HepG2 (cell line): ENCODE measurements around the gene ATP9A. TPM values are rescaled to one million over a fixed set of nuclear protein-coding genes. Genes with fewer than 3 reads are reported as not detected.

Source experiments
- ATF7 ChIP-seq, 2 experiments: fragments of 450-650 bp in 1 of 2; sonication (generic) in 1 of 2; formaldehyde crosslinking in 1 of 2; IDR thresholded peaks; 2 replicates each; pipeline versions ENCODE4 v1.4.0 to v1.6.1; 2016 to 2020; ENCODE audit warnings: antibody characterized with exemption in 1 of 2, mild to moderate bottlenecking in 1 of 2, missing genetic modification reagents in 1 of 2
- FOXO1 ChIP-seq: sonication (generic); formaldehyde crosslinking; IDR thresholded peaks from 2 replicates; pipeline ENCODE4 v1.4.0; 2020; ENCODE audit warnings: missing genetic modification reagents
- FOXP1 ChIP-seq, 2 experiments: fragments of 450-650 bp in 1 of 2; IDR thresholded peaks; 2 replicates each; pipeline ENCODE4 v1.6.1; 2017 to 2018; ENCODE audit warnings: antibody characterized with exemption in 1 of 2
- MAFK ChIP-seq, 2 experiments: IDR thresholded peaks in 1 of 2; conservative IDR thresholded peaks in 1 of 2; 2 replicates each; pipeline ENCODE4 v1.6.1; 2011; ENCODE audit warnings: improper control_type of control experiment in 2 of 2, low read length in 2 of 2
- PPARG ChIP-seq: conservative IDR thresholded peaks from 2 replicates; pipeline ENCODE4 v1.6.1; 2016; ENCODE audit warnings: missing biosample characterization, missing genetic modification reagents
- PRDM10 ChIP-seq: sonication (generic); formaldehyde crosslinking; IDR thresholded peaks from 2 replicates; pipeline ENCODE4 v1.4.0; 2020; ENCODE audit warnings: low read depth, missing genetic modification reagents
- SOX13 ChIP-seq, 3 experiments: fragments of 450-650 bp in 1 of 3; sonication (generic) in 1 of 3; formaldehyde crosslinking in 1 of 3; IDR thresholded peaks in 2 of 3; conservative IDR thresholded peaks in 1 of 3; 2 replicates each; pipeline versions ENCODE4 v1.5.0 to v1.6.1; 2016 to 2020; ENCODE audit warnings: antibody characterized with exemption in 1 of 3, mild to moderate bottlenecking in 1 of 3, missing compliant biosample characterization in 1 of 3, missing genetic modification reagents in 1 of 3, moderate library complexity in 1 of 3
- SP4 ChIP-seq: sonication (generic); formaldehyde crosslinking; IDR thresholded peaks from 2 replicates; pipeline ENCODE4 v1.8.1; 2023; ENCODE audit warnings: mild to moderate bottlenecking, missing genetic modification reagents
- TBL1XR1 ChIP-seq: fragments of 150-350 bp; IDR thresholded peaks from 2 replicates; pipeline ENCODE4 v1.6.1; 2014; ENCODE audit warnings: borderline replicate concordance, low read length; ENCODE audit not compliant: partially characterized antibody
- ZNF331 ChIP-seq: sonication (generic); formaldehyde crosslinking; IDR thresholded peaks from 2 replicates; pipeline ENCODE4 v1.4.0; 2020; ENCODE audit warnings: missing genetic modification reagents
- ZNF333 ChIP-seq: sonication (generic); formaldehyde crosslinking; IDR thresholded peaks from 2 replicates; pipeline ENCODE4 v1.4.0; 2020; ENCODE audit warnings: mild to moderate bottlenecking, missing genetic modification reagents, borderline replicate concordance
- ZNF501 ChIP-seq: sonication (generic); formaldehyde crosslinking; IDR thresholded peaks from 2 replicates; pipeline ENCODE4 v1.5.1; 2020; ENCODE audit warnings: mild to moderate bottlenecking, moderate library complexity, missing genetic modification reagents
- ZNF609 ChIP-seq: sonication (generic); formaldehyde crosslinking; IDR thresholded peaks from 2 replicates; pipeline ENCODE4 v1.4.0; 2020; ENCODE audit warnings: mild to moderate bottlenecking, missing genetic modification reagents, borderline replicate concordance
- ZNF772 ChIP-seq: sonication (generic); formaldehyde crosslinking; IDR thresholded peaks from 2 replicates; pipeline ENCODE4 v1.5.0; 2020; ENCODE audit warnings: mild to moderate bottlenecking, missing genetic modification reagents
- ZNF782 ChIP-seq: sonication (generic); formaldehyde crosslinking; IDR thresholded peaks from 2 replicates; pipeline ENCODE4 v1.4.0; 2020; ENCODE audit warnings: missing genetic modification reagents, mild to moderate bottlenecking, borderline replicate concordance
- ZSCAN29 ChIP-seq: sonication (generic); formaldehyde crosslinking; conservative IDR thresholded peaks from 2 replicates; pipeline ENCODE4 v1.4.0; 2020; ENCODE audit warnings: mild to moderate bottlenecking, missing genetic modification reagents
- polyA plus RNA-seq, 8 experiments: library from polyadenylated mRNA; depleted of rRNA in 3 of 8; stranded (reverse) in 7 of 8; unstranded in 1 of 8; fragments of >200 nt; fragmentation: Illumina TruSeq in 4 of 8; extraction: Trizol in 4 of 8; gene quantifications; 2 replicates each; pipeline versions ENCODE4 v1.2.1 to v1.2.3, GENCODE V29; 2011 to 2016; ENCODE audit warnings: low read depth in 4 of 8, missing spikeins in 1 of 8, mixed read lengths in 1 of 8; ENCODE audit not compliant: insufficient read depth in 1 of 8
- total RNA-seq, 5 experiments: library from RNA; depleted of rRNA; stranded (reverse); fragments of >200 nt; fragmentation: Illumina TruSeq; extraction: Trizol; gene quantifications; 2 replicates each; pipeline ENCODE4 v1.2.3, GENCODE V29; 2016; ENCODE audit warnings: low read depth in 1 of 5

ATP9A gene
- total and polyA plus RNA-seq, 2 of the 13 experiments (the other 11 are each of a cell fraction or from before 2014, with no cell fraction given) = 11.8 to 18.5 TPM

- TF ChIP-seq ZNF609 (CRISPR knock-in tag) = no peak; the same call in 1 of the 2 replicates
- peak; percentile 20 to 39; a peak in 2 of 4 replicates for TF ChIP-seq MAFK (conservative IDR thresholded peaks at IDR 0.05 in 1 of 2, IDR thresholded peaks at IDR 0.05 in 1 of 2; ENCODE audit: low read length in 2 of 2)
- TF ChIP-seq ZSCAN29 (CRISPR knock-in tag) = no peak
- peak; percentile 55; the same call in 1 of the 2 replicates for TF ChIP-seq FOXO1 (CRISPR knock-in tag)
- no peak for TF ChIP-seq SP4
- TF ChIP-seq ZNF772 = 0 out of 2 replicates have a peak, but pooled peaks have one; percentile 11
- no peak for TF ChIP-seq TBL1XR1
- no peak for TF ChIP-seq PPARG (CRISPR knock-in tag)
- no peak for TF ChIP-seq ZNF782 (CRISPR knock-in tag)
- no peak for TF ChIP-seq FOXP1 (IDR thresholded peaks at IDR 0.05)
- TF ChIP-seq FOXP1 (CRISPR knock-in tag; IDR thresholded peaks at IDR 0.05) = peak; percentile 76; the same call in 1 of the 2 replicates
- TF ChIP-seq PRDM10 = peak; percentile 95
- TF ChIP-seq SOX13 (IDR thresholded peaks at IDR 0.05) = 0 out of 2 replicates have a peak, but pooled peaks have one; percentile 13
- TF ChIP-seq SOX13 (CRISPR knock-in tag; conservative IDR thresholded peaks at IDR 0.05 in 1 of 2, IDR thresholded peaks at IDR 0.05 in 1 of 2) = peak in 1 of 2 experiments; percentile 59; a peak in 1 of 4 replicates
- TF ChIP-seq ZNF501 (CRISPR knock-in tag) = peak; percentile 34; the same call in 1 of the 2 replicates
- 0 out of 2 replicates have a peak, but pooled peaks have one; percentile 32 for TF ChIP-seq ZNF331 (CRISPR knock-in tag)
- no peak for TF ChIP-seq ZNF333
- TF ChIP-seq ATF7 (IDR thresholded peaks at IDR 0.05) = no peak
- no peak for TF ChIP-seq ATF7 (CRISPR knock-in tag; IDR thresholded peaks at IDR 0.05)
These were observed 33.1 kb downstream of the ATP9A start (continued) for GRCh38 chr20:51734876-51735720.
